DMS79 treated with DMSO at 0.1 percent for 48 hours (cell line): ENCODE measurements around the gene SLC43A1.

ENCODE experiments used
- DNase-seq: peaks from one replicate; lab custom pipeline; 2025; lab: John Stamatoyannopoulos, UW

The SLC43A1 gene

GRCh38 chr11:57527056-57527631, 11.6 kb upstream of the SLC43A1 start:
- peak; percentile 86 for DNase-seq

- DNase-seq, result no peak
These were observed 7.9 kb upstream of the SLC43A1 start for GRCh38 chr11:57523419-57523818.

GRCh38 chr11:57521116-57521515, 5.6 kb upstream of the SLC43A1 start:
- DNase-seq, result no peak

DNA sequence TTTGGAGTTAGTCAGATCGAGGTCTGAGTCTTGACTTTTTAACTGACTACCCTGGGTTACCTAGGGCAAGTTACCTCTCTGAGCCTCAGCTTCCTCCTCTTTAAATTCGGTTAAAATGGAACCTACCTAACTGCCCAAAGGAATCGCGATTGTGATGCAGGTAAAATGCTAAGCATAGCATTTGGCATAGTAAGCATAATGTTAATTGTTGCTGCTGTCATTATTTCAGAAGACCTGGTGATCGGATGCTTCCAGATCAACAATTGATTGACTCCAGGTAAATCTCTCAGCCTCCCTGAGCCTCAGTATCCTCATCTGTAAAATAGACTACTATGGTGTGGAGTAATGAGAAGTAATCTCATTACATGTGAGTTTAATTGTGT, 550 bp upstream of the SLC43A1 start:
- no peak for DNase-seq

DNA sequence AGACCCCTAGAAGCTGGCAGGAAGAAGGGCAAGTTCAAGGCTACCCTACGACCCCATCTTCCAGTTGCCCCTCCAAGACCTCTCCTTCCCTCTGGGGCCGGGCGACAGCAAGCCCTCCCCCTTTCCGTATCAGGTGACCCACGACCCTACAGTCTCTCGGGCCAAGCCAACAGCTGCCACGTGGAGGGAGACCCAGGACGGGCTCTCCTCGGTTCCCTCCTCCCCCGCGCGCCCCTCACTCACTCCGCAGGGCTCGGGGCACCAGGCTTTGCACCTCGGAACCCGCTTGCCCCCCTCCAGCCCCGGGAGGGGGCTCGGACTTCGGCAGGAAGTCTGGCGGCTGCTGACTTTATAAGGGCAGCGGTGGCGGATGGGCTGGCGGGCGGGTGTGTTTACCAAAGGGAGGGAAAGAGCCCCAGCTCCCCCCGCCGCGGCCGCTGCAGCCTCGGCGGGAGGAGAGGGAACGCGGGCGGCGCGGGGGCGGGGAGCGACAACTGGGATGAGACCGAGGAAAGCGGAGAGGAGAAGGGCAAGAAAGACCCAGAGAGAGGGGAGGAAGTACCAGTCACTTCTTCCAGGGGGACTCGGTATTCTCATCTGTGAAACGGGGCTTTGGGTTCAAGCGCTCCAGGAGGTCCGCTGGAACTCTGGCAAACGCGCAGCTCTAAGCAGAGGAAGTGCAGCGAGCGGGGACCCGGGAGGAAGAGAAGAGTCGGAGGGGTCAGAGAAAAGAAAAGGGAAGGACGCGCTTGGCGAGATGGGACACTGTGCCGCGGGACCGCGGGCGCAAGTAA, 767 bp downstream of the SLC43A1 start:
- DNase-seq, result no peak

DNA sequence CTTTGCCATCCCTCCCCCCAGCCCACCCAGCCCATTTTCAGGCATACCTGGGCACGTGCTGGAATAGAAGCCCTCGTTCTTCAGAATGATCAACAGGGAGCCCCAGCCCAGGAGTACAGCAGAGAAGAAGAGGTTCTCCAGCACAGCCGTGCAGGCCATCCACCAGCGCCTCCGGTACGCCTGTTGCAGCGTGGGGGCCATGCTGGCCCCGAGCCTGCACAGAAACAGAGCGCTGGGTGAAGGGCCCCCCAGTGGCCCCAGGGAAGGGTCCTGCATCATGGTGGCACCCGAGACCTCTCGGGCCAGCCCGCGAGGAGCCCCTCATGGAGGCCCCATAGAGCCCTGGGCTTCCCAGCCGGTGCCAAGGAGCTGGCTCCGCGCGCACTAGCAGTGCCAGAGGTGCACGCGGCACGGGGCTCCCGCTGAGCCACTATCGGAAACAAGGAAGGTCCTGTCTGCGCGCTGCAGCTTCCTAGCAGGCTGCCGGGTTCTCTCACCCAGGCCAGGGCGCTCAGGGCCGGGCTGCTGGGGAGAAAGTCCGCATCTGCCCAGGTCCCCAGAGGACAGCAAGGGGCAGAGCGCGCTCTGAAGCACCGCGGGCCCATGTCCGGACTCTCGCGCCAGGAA, 1.5 kb downstream of the SLC43A1 start:
- peak; percentile 36 for DNase-seq

DNA sequence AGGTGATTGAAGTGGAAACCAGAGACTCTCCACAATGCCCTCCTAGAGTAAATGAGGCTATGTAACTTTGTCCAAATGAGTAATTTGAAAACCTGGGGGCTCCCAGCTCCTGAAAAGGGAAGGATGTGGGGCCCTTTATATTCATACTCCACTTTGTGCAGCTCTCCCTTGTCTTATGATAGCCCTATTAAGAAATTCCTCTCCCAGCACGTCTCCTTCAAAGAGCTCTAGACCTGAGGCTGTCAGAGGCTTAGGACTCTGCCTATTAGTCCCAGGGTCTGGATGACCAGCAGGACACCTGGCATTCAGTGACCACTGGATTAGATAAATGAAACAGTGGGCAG, 2.1 kb downstream of the SLC43A1 start:
- DNase-seq, result no peak

- no peak for DNase-seq
These were observed 2.7 kb downstream of the SLC43A1 start for GRCh38 chr11:57512646-57513451.

- DNase-seq, result no peak
These were observed 3.6 kb downstream of the SLC43A1 start for GRCh38 chr11:57511741-57512430.

DNA sequence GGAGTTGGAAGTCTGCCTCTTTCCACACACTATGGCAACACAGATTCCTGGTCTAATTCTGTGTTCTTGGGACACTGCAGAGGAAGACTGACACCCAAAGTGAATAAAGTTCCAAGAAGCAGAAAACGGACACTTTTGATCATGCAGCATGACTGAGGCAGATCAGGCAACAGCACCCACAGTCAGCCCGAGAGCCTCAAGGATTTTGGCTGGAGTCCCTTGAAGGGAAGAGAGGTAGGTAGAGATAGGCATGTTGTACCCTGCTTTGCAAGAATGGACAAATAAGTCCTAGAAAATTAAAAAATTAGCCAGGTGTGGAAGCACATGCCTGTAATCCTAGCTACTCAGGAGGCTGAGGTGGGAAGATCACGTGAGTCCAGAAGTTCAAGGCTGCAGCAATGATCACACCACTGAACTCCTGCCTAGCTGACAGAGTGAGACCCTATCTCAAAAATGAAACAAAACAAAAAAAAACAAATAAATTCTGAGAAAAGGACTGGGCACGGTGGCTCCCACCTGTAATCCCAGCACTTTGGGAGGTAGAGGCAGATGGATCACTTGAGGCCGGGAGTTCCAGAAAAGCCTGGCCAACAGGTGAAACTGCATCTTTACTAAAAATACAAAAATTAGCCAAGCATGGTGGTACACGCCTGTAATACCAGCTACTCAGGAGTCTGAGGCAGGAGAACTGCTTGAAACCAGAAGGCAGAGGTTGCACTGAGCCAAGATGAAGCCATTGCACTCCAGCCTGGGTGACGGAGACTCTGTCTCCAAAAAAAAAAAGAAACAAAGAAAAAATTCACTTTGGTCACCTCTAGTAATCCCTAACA, 6.9 kb downstream of the SLC43A1 start:
- no peak for DNase-seq

DNA sequence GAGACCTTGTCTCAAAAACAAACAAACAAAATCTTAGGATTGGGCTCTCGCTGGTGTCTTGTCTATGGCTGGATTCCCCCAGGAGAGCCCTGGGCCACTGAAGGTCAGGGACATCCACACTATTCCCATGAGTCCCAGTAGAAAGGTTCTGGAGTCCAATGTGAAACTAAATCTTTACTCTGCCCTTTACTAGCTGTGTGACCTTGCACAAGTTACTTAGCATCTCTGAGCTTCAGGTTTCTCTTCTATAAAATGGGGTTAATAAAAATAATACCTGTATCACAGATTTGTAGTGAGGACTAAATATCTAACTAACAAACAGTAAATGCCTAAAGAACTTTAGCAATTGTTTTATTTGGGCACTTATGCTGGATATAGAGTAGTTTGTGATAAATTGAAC, 9.0 kb downstream of the SLC43A1 start:
- no peak for DNase-seq

GRCh38 chr11:57504511-57504910, 11.0 kb downstream of the SLC43A1 start:
- DNase-seq, result no peak

- DNase-seq, result no peak
These were observed 12.6 kb downstream of the SLC43A1 start for GRCh38 chr11:57502870-57503269.

DNA sequence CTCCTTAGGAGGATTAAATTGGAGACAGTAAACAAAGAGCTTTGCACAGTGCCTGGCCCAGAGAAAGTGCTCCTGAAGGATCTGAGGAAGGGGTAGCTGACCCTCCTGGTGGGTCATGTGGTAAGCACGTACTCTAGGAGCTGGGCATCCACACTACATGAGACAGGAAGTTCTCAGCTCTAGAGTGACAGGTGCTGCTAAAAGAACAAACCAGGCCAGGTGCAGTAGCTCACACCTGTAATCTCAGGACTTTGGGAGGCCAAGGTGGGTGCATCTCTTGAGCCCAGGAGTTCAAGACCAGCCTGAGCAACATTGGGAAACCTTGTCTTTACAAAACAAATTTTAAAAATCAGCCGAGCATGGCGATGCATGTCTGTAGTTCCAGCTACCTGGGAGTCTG, 13.1 kb downstream of the SLC43A1 start:
- no peak for DNase-seq

- DNase-seq, result no peak
These were observed 13.5 kb downstream of the SLC43A1 start for GRCh38 chr11:57501953-57502352.

- DNase-seq, result no peak
These were observed 14.6 kb downstream of the SLC43A1 start for GRCh38 chr11:57500926-57501325.

- DNase-seq, result no peak
These were observed 15.0 kb downstream of the SLC43A1 start for GRCh38 chr11:57500515-57500914.

DNA sequence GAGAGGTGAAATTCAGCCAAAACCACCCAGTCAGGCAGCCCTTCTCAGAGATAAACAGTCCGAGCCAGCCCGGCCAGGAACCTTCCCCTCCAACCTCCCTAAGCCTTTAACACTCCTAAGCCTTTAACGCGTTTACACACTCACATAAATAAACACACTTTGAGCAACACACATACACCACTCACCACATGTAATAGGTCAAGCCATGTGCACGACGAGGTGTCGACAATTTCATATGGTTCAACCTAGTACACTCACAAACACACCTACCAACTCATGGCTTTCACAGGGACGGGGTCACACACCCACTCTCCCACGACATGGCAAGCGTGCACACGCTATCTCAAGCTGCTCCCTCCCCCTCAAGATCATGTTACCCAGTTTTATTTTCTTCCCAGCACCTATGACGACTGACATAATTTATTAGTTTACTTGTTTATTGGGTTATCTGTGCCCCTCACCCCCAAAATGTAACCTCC, 15.5 kb downstream of the SLC43A1 start:
- no peak for DNase-seq

GRCh38 chr11:57499413-57499982, 16.0 kb downstream of the SLC43A1 start:
- peak; percentile 89 for DNase-seq

- no peak for DNase-seq
These were observed 17.0 kb downstream of the SLC43A1 start for GRCh38 chr11:57498540-57498939.
